Memory B cell (primary cell): Measurements from ENCODE around the gene DCLK2.

Experiments
- ATAC-seq: fragments of 150-1000 bp; cut with Tn5 transposase; 2 replicates; pipeline ENCODE4 v1.10.0; 2021; ENCODE audit warnings: low read depth, mild to moderate bottlenecking, moderate library complexity
- DNase-seq, 2 donors: peaks; one replicate each; pipeline ENCODE4 v3.0.0; 2022; ENCODE audit warnings: low spot score in 2 of 2
- H3K27ac Mint-ChIP-seq: one replicate; pipeline ENCODE4 v1.8.0; 2022; ENCODE audit warnings: mild to moderate bottlenecking, moderate library complexity, mixed read lengths
- H3K27me3 Mint-ChIP-seq: one replicate; pipeline ENCODE4 v1.8.0; 2022; ENCODE audit warnings: mixed read lengths
- H3K36me3 Mint-ChIP-seq: one replicate; pipeline ENCODE4 v1.8.0; 2022; ENCODE audit warnings: mild to moderate bottlenecking, mixed read lengths
- H3K4me1 Mint-ChIP-seq: one replicate; pipeline ENCODE4 v1.8.0; 2022; ENCODE audit warnings: mixed read lengths
- H3K4me3 Mint-ChIP-seq: one replicate; pipeline ENCODE4 v1.8.0; 2022; ENCODE audit warnings: mild to moderate bottlenecking, moderate library complexity, mixed read lengths
- H3K9me3 Mint-ChIP-seq: one replicate; pipeline ENCODE4 v1.8.0; 2022; ENCODE audit warnings: mixed read lengths

Gene DCLK2

DNA sequence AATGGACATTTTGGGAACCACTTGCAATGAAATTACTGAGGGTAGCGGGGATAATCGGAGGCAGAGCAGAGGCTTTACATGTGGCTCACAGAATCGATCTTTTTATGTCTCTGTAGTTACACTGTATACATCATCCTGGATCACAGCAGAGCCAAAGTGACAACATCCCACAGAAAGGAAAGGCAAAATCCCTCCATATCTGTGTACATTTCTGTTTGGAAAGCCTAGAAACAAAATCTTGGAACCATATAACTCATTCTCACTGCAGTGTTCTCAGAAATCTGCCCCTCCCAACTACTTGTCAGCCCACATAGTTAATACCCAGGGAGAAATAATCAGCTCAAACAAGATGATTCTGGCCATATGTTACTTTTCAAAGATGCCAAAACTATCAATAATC, 211.6 kb downstream of the DCLK2 start:
- Mint-ChIP-seq H3K36me3 (peaks cover 26% of the 10 kb centered on the region), H3K27me3 (no peaks in the 10 kb centered on the region), H3K4me3 (no peak overlapping the region), H3K9me3 (peaks cover 3% of the 10 kb centered on the region), H3K4me1 (no peaks in the 10 kb centered on the region), H3K27ac (no peak overlapping the region)
- no peak for ATAC-seq
- DNase-seq: no peak

DNA sequence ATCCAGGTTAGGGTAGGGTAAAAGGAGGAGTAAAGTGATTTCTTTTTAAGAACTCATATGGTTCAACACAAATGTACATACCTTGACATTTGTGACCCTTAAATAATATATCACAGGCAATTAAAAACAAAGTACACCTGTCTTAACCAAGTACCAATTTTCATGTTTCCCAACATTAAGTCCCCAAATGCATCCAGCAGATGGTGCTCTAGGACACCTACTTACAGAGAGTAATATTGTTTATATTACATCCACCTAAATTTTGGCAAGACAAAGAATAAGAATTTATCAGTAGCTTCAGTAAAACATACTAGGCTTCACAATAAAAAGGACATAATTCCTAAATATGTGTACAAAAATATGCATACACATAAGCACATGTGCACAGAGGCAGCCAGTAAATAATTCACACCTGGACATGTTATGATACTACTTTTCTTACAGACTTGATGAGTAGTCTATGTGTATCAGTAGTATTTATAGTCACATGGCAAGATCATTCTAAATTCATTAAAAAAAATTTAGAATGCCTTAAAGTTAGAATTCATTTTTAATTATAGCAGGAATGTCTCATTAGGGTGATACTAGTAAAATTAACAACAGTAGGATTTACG, 219.7 kb downstream of the DCLK2 start:
- H3K27ac Mint-ChIP-seq: no peak overlapping the region

DNA sequence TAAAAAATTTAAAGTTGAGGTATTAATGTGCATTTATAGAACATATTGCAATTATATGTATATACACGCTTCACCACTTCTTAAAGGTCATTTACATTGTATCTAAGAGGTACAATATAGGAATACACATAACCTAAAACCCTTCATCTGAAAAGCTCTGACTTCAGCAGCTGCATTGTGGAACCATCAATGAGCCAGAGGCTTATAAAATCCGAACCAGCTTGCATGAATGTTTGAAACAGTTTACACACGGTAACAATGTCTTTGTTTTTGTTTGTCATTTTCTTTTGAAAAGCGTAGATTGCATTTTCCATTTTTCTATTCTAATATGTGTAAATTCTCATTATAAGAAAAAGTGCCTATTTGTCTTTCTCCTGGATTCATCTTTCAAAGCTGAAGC, 221.6 kb downstream of the DCLK2 start:
- ATAC-seq (no peak), DNase-seq (no peak)
- Mint-ChIP-seq H3K4me1 (no peaks in the 10 kb centered on the region), H3K27ac (no peak overlapping the region), H3K4me3 (no peak overlapping the region), H3K27me3 (no peaks in the 10 kb centered on the region), H3K9me3 (no peaks in the 10 kb centered on the region), H3K36me3 (peaks cover 3% of the 10 kb centered on the region)

More for the DNA sequence above, 219.7 kb downstream of the DCLK2 start:
- no peaks in the 10 kb centered on the region for H3K4me1 Mint-ChIP-seq
- H3K4me3 Mint-ChIP-seq: no peak overlapping the region
- H3K36me3 Mint-ChIP-seq: peaks cover 7% of the 10 kb centered on the region
- peak in 1 of 2 donors; percentile 1 for DNase-seq
- peaks cover 3% of the 10 kb centered on the region for H3K9me3 Mint-ChIP-seq
- no peaks in the 10 kb centered on the region for H3K27me3 Mint-ChIP-seq
- ATAC-seq: no peak

DNA sequence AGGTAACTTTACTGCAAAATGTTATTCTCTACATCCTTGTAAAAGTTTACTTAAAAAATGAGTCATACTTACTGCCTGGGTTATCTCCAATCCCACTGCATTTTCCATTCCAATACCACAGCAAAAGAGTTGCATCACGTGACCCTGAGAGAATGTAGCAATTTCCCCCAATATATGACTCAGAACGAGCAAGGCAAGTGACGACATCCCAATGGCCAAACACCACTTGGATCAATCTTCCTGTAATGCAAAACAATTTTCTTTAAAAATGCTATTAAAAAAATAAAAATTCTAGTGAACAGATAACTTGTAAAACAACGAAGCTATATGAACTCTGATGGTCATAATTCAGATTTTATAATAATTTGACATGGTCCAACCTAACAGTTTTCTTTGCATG, 224.3 kb downstream of the DCLK2 start:
- Mint-ChIP-seq H3K4me1 (no peaks in the 10 kb centered on the region), H3K9me3 (no peaks in the 10 kb centered on the region), H3K27ac (no peak overlapping the region), H3K4me3 (no peak overlapping the region), H3K36me3 (peaks cover 9% of the 10 kb centered on the region), H3K27me3 (no peaks in the 10 kb centered on the region)
- DNase-seq (no peak), ATAC-seq (no peak)

DNA sequence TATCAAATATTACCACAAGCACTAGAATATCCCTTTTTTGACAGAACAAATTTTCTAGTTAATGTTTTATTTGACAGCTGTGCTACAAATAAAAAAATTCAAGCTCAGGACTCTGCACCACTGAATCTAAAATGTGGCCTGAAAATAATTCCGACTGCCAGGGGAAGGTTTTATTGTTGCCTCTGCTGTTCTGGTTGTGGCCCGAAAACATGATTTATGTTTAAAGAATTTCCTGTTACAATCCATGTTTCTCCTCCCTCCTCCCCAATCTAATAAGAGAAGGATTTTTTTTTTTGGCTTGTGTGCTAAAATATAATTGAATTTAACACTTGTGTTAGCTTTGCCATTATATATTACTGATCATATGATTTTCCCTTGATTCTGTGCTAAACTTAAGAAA, 227.8 kb downstream of the DCLK2 start:
- no peak overlapping the region for H3K27ac Mint-ChIP-seq
- no peaks in the 10 kb centered on the region for H3K4me1 Mint-ChIP-seq
- DNase-seq (no peak), ATAC-seq (no peak)
- H3K27me3 Mint-ChIP-seq: no peaks in the 10 kb centered on the region
- H3K36me3 Mint-ChIP-seq: peaks cover 10% of the 10 kb centered on the region
- no peak overlapping the region for H3K4me3 Mint-ChIP-seq
- H3K9me3 Mint-ChIP-seq: no peaks in the 10 kb centered on the region

DNA sequence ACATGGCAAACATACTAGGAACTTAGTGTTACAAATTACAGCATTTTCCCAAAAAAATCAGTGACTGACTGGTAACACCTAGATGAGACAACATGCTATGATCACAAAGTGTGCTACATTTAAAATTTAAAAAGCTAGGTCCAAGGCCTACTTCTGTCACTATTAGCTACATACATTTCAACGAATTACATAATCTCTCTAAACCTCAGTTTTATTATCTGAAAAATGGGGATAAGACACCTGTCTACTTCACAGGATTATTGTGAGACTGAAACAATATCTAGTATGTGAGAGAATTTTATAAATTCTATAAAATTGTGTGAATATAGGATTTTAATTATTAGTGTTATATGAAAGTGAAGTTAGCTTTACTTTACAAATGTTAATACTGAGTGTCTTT, 228.5 kb downstream of the DCLK2 start:
- no peak for ATAC-seq
- H3K27ac Mint-ChIP-seq: no peak overlapping the region
- H3K9me3 Mint-ChIP-seq: no peaks in the 10 kb centered on the region
- no peak for DNase-seq
- peaks cover 12% of the 10 kb centered on the region for H3K36me3 Mint-ChIP-seq
- H3K4me1 Mint-ChIP-seq: no peaks in the 10 kb centered on the region
- no peaks in the 10 kb centered on the region for H3K27me3 Mint-ChIP-seq
- no peak overlapping the region for H3K4me3 Mint-ChIP-seq
